Fibroblast of the aortic adventitia (primary cell): ENCODE measurements around the gene MED4. TPM values are rescaled to one million over a fixed set of nuclear protein-coding genes. Genes with fewer than 3 reads are reported as not detected.
A peak's percentile ranks its signal among the peaks of the same experiment; 100 is the strongest.

Source experiments
- DNase-seq: peaks from one replicate; pipeline ENCODE4 v3.0.0-alpha.2; 2010; ENCODE audit warnings: low read depth
- H3K4me3 ChIP-seq: 2 replicates; pipeline ENCODE4 v1.5.1; 2011; ENCODE audit warnings: low read depth, mild to moderate bottlenecking, control low read depth, low read length, moderate library complexity
- CTCF ChIP-seq: IDR thresholded peaks from 2 replicates; pipeline ENCODE4 v1.5.1; 2011; ENCODE audit warnings: mild to moderate bottlenecking, low read length, control low read depth, inconsistent platforms; ENCODE audit not compliant: insufficient read depth
- total RNA-seq: library from RNA; depleted of rRNA; stranded (reverse); fragments of >200 nt; gene quantifications from 2 replicates; pipeline ENCODE4 v1.2.3, GENCODE V29; 2012; ENCODE audit warnings: low replicate concordance

MED4 gene
- total RNA-seq, 1 donor, result 22.9 TPM

DNA sequence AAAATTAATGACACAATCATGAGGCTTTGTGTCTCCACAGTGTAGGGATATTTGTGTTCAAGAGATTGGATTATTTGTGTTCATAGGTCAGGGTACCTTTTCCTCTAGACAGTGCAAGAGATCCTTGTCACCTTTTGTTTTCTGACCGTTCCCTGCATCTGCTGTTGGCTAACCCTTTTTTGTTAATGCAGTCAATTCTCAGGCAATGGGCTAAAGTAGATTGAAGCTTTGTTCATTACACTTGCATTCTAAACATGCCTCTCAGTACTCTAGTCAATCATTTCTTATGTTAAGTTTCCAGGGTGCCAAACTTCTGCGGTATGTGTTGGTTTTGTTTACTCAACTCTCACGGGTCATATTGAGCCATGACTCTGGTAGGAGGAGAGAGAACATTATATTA, 1.8 kb upstream of the MED4 start:
- H3K4me3 ChIP-seq, result no peak overlapping the region
- DNase-seq, result no peak
- no peak for TF ChIP-seq CTCF

DNA sequence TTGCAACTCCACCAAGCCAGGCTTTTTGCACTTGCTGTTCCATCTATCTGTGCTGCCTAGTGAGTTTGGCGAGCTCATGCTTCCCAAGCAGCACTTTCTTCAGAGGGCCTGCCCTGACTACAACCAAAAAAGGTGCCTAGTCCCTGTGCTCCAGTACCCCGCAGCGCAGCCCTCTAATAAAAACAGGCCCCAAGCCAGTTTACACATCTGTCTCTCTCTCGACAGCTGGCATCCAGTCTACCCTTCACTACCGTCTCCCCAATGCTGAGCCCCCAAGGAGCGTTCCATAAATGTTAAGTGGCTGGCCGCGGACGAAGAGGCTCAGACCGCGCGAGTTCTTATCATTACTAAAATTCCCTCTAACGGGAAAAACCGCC, 512 bp downstream of the MED4 start:
- peak overlapping the region; percentile 79 for H3K4me3 ChIP-seq
- TF ChIP-seq CTCF, result no peak
- peak; percentile 6 for DNase-seq

GRCh38 chr13:48093588-48093987, 1.3 kb downstream of the MED4 start:
- TF ChIP-seq CTCF, result no peak

GRCh38 chr13:48086272-48086671, 8.6 kb downstream of the MED4 start:
- H3K4me3 ChIP-seq, result no peak overlapping the region
- no peak for TF ChIP-seq CTCF
- no peak for DNase-seq

More at GRCh38 chr13:48093588-48093987, 1.3 kb downstream of the MED4 start:
- no peak for DNase-seq
- H3K4me3 ChIP-seq, result peak overlapping the region; percentile 79

- no peak overlapping the region for H3K4me3 ChIP-seq
- no peak for DNase-seq
- TF ChIP-seq CTCF, result no peak
Observed at GRCh38 chr13:48081739-48082138, 13.2 kb downstream of the MED4 start.

DNA sequence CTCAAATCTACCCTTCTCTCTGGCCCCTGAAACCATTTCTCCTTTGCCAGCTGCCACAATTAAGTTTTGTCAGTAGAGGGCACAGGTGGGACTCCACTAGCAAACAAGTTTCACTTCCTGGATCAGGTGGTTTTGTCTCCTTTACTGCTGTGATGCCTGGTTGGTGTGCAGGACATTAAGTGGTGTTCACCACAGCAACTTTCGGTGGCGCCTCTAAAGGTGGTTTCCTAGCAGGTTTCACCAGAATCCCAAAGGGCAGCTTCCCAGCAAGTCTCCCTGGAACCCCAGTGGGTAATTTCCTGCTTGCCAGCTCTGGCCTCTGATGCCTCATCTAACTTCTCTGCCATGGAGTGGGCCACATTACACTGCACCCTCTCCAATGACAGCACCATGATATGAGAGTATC, 16.6 kb downstream of the MED4 start:
- DNase-seq, result no peak
- no peak overlapping the region for H3K4me3 ChIP-seq
- TF ChIP-seq CTCF, result peak; percentile 15

DNA sequence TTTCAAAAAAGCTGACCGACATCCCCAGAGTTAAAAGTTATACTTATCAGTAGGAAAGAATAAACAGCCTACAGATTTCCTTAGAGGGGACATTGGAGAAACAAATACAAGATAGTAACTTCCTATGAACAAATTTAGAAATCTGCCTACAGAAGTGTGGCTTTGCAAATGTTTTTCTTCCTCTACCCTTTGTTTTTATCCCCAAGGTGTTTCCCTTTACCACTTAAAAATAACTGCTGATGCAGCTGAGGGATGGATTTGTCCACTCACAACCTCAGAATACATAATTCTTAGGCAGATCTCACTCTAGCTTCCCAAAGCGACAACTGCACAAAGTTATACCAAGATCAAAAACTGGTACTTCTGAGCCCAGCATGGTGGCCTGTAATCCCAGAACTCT, 20.9 kb downstream of the MED4 start:
- no peak overlapping the region for H3K4me3 ChIP-seq
- no peak for DNase-seq
- no peak for TF ChIP-seq CTCF
